Measurements from ENCODE around the gene DAAM1. TPM values are rescaled to one million over a fixed set of nuclear protein-coding genes. Genes with fewer than 3 reads are reported as not detected.

The DAAM1 gene
- total and polyA plus RNA-seq, 2 donors (not counting 1 experiment from before 2014, with no cell fraction given) = 11.2 to 34.3 TPM

DNA sequence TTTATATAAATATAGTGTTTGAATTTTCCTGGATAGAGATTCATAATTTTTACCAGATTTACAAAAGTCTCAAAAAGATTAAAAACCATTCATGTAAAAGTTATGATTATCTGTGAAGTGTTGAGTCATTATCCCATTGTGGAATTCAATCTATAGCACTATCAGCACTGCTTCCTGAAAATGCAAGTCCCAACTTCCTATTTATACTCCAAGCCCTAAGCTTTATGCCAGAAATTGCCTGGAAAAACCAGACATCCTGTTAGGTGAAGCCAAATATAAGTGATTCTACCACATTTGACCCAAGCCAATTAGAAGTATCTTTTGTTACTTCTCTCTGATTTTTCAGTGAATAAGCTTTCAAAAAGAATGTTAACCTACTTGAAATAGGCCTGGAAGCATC, 147.6 kb downstream of the DAAM1 start:
- H3K9ac ChIP-seq (ENCODE audit: low read length) = no peak overlapping the region
- CTCF ChIA-PET = interaction anchor here (0.6 kb wide), 1 partner anchor 848 kb away, joined by 3 read pairs; no protein-coding TSS in a partner anchor
- H3K4me3 ChIP-seq (ENCODE audit: control extremely low read depth in 1 of 5, extremely low read depth in 1 of 5, insufficient read depth in 1 of 5, low read depth in 2 of 5, low read length in 4 of 5) = no peak overlapping the region
- POLR2A ChIA-PET = no interaction called here
- H3K36me3 ChIP-seq (replicated peaks in 1 of 2; ENCODE audit: control extremely low read depth in 1 of 2, control insufficient read depth in 1 of 2, extremely low read depth in 1 of 2, insufficient read depth in 2 of 2, low read length in 1 of 2) = peaks cover 5 to 16% of the 10 kb centered on the region in 2 experiments
- H3K9me3 Mint-ChIP-seq (ENCODE audit: insufficient read depth) = no peaks in the 10 kb centered on the region
- ATAC-seq (ENCODE audit: low read depth) (no peak), DNase-seq (no peak)
- no peaks in the 10 kb centered on the region for H3K4me1 ChIP-seq (ENCODE audit: control insufficient read depth in 2 of 2, insufficient read depth in 2 of 2, low read length in 2 of 2)
- no peaks in the 10 kb centered on the region for H3K79me2 ChIP-seq (ENCODE audit: control insufficient read depth, insufficient read depth, low read length)
- H3K4me3 Mint-ChIP-seq = no peak overlapping the region
- H3K27me3 Mint-ChIP-seq = no peaks in the 10 kb centered on the region
- no peaks in the 10 kb centered on the region for H3K4me1 Mint-ChIP-seq
- H3K9me3 ChIP-seq (ENCODE audit: control extremely low read depth in 1 of 3, control insufficient read depth in 2 of 3, insufficient read depth in 1 of 3, low read length in 2 of 3) = no peaks in the 10 kb centered on the region
- no peaks in the 10 kb centered on the region for H4K20me1 ChIP-seq (ENCODE audit: control insufficient read depth, insufficient read depth, low read length, poor library complexity, severe bottlenecking)
- no peak overlapping the region for H3K27ac Mint-ChIP-seq
- no peak overlapping the region for H3K27ac ChIP-seq (ENCODE audit: low read length in 2 of 2)
- no peak overlapping the region for H2AFZ ChIP-seq (ENCODE audit: insufficient read depth, low read depth, low read length, poor library complexity, severe bottlenecking)
- intact Hi-C loops (cut with micrococcal nuclease) = no loop called here
- H3K4me2 ChIP-seq (replicated peaks; ENCODE audit: low read depth, low read length, poor library complexity, severe bottlenecking) = no peak overlapping the region
- no peaks in the 10 kb centered on the region for H3K27me3 ChIP-seq (replicated peaks in 1 of 4; ENCODE audit: control extremely low read depth in 1 of 4, control insufficient read depth in 3 of 4, insufficient read depth in 4 of 4, low read length in 3 of 4)
- TF ChIP-seq EZH2 (IDR thresholded peaks at IDR 0.05; ENCODE audit: borderline replicate concordance, insufficient read depth, low read depth, low read length, poor library complexity, severe bottlenecking) = no peak
- TF ChIP-seq, protein P1, sequence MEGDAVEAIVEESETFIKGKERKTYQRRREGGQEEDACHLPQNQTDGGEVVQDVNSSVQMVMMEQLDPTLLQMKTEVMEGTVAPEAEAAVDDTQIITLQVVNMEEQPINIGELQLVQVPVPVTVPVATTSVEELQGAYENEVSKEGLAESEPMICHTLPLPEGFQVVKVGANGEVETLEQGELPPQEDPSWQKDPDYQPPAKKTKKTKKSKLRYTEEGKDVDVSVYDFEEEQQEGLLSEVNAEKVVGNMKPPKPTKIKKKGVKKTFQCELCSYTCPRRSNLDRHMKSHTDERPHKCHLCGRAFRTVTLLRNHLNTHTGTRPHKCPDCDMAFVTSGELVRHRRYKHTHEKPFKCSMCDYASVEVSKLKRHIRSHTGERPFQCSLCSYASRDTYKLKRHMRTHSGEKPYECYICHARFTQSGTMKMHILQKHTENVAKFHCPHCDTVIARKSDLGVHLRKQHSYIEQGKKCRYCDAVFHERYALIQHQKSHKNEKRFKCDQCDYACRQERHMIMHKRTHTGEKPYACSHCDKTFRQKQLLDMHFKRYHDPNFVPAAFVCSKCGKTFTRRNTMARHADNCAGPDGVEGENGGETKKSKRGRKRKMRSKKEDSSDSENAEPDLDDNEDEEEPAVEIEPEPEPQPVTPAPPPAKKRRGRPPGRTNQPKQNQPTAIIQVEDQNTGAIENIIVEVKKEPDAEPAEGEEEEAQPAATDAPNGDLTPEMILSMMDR (IDR thresholded peaks at IDR 0.05) = no peak

DNA sequence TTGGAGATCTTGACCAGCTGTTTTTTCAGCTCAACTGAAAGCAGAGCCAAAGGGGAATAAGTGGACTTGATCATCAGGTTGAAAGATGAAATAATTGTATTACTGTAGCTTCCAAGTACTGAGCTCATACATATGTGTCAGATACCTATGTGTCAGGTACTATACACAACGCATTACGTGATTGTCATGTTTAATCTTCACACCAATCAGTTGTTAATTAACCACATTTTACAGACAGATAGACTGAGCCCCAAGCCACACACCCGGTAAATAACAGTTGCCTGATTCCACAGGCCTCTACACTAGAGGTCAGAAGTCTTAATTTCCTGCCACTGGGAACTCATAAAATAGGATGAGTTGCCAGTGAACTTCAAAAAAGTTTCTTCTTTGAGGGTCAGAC, 148.2 kb downstream of the DAAM1 start:
- TF ChIP-seq, protein P1 (IDR thresholded peaks at IDR 0.05) = no peak
- no peak for TF ChIP-seq EZH2 (IDR thresholded peaks at IDR 0.05; ENCODE audit: borderline replicate concordance, insufficient read depth, low read depth, low read length, poor library complexity, severe bottlenecking)
- Histone ChIP-seq H4K20me1 (ENCODE audit: control insufficient read depth, insufficient read depth, low read length, poor library complexity, severe bottlenecking) (no peaks in the 10 kb centered on the region), H3K79me2 (ENCODE audit: control insufficient read depth, insufficient read depth, low read length) (no peaks in the 10 kb centered on the region), H3K4me3 (ENCODE audit: control extremely low read depth in 1 of 5, extremely low read depth in 1 of 5, insufficient read depth in 1 of 5, low read depth in 2 of 5, low read length in 4 of 5) (no peak overlapping the region), H3K4me1 (ENCODE audit: control insufficient read depth in 2 of 2, insufficient read depth in 2 of 2, low read length in 2 of 2) (no peaks in the 10 kb centered on the region), H3K9ac (ENCODE audit: low read length) (no peak overlapping the region), H2AFZ (ENCODE audit: insufficient read depth, low read depth, low read length, poor library complexity, severe bottlenecking) (no peak overlapping the region), H3K4me2 (replicated peaks; ENCODE audit: low read depth, low read length, poor library complexity, severe bottlenecking) (no peak overlapping the region), H3K27ac (ENCODE audit: low read length in 2 of 2) (no peak overlapping the region), H3K9me3 (ENCODE audit: control extremely low read depth in 1 of 3, control insufficient read depth in 2 of 3, insufficient read depth in 1 of 3, low read length in 2 of 3) (no peaks in the 10 kb centered on the region), H3K36me3 (replicated peaks in 1 of 2; ENCODE audit: control extremely low read depth in 1 of 2, control insufficient read depth in 1 of 2, extremely low read depth in 1 of 2, insufficient read depth in 2 of 2, low read length in 1 of 2) (peaks cover 5 to 12% of the 10 kb centered on the region in 2 experiments), H3K27me3 (replicated peaks in 1 of 4; ENCODE audit: control extremely low read depth in 1 of 4, control insufficient read depth in 3 of 4, insufficient read depth in 4 of 4, low read length in 3 of 4) (no peaks in the 10 kb centered on the region)
- POLR2A ChIA-PET = no interaction called here
- WGBS (ENCODE audit: insufficient coverage) = 100% methylated on average over 1 of the region's 3 CpGs
- no peaks in the 10 kb centered on the region for H3K4me1 Mint-ChIP-seq
- H3K27ac Mint-ChIP-seq = no peak overlapping the region
- DNase-seq (no peak), ATAC-seq (ENCODE audit: low read depth) (no peak)
- no peaks in the 10 kb centered on the region for H3K27me3 Mint-ChIP-seq
- intact Hi-C loops (cut with micrococcal nuclease) = no loop called here
- no peaks in the 10 kb centered on the region for H3K9me3 Mint-ChIP-seq (ENCODE audit: insufficient read depth)
- CTCF ChIA-PET = interaction anchor here (0.6 kb wide), 1 partner anchor 847 kb away, joined by 3 read pairs; no protein-coding TSS in a partner anchor
- no peak overlapping the region for H3K4me3 Mint-ChIP-seq
